Transverse colon (tissue), 3 donors: ENCODE measurements around the gene GPR149.

Experiments
- POLR2A ChIP-seq: fragments of 450-650 bp; IDR thresholded peaks from one replicate; pipeline ENCODE4 v1.6.1; 2016; ENCODE audit warnings: antibody characterized with exemption, mild to moderate bottlenecking, moderate library complexity
- TF ChIP-seq, protein P1 (sequence below), 5 experiments: fragments of 200-600 bp in 3 of 5; fragments of 450-650 bp in 2 of 5; sonication (generic) in 3 of 5; IDR thresholded peaks; 1 replicate in 2 of 5; 2 replicates in 3 of 5; pipeline ENCODE4 v1.5.1; 2016 to 2017; ENCODE audit warnings: antibody characterized with exemption in 5 of 5, inconsistent platforms in 3 of 5, mild to moderate bottlenecking in 2 of 5, moderate library complexity in 1 of 5

- TF ChIP-seq POLR2A: no peak
- TF ChIP-seq, protein P1, sequence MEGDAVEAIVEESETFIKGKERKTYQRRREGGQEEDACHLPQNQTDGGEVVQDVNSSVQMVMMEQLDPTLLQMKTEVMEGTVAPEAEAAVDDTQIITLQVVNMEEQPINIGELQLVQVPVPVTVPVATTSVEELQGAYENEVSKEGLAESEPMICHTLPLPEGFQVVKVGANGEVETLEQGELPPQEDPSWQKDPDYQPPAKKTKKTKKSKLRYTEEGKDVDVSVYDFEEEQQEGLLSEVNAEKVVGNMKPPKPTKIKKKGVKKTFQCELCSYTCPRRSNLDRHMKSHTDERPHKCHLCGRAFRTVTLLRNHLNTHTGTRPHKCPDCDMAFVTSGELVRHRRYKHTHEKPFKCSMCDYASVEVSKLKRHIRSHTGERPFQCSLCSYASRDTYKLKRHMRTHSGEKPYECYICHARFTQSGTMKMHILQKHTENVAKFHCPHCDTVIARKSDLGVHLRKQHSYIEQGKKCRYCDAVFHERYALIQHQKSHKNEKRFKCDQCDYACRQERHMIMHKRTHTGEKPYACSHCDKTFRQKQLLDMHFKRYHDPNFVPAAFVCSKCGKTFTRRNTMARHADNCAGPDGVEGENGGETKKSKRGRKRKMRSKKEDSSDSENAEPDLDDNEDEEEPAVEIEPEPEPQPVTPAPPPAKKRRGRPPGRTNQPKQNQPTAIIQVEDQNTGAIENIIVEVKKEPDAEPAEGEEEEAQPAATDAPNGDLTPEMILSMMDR (IDR thresholded peaks at IDR 0.05): no peak
Measured at GRCh38 chr3:154304936-154305335, 125.1 kb downstream of the GPR149 start.
